HG03108 (cell line): ENCODE results near the gene P4HB.

Experiments used
- ATAC-seq: cut with Tn5 transposase; IDR thresholded peaks from one replicate; pipeline ENCODE4 v1.9.1; 2021; ENCODE audit warnings: moderate library complexity; ENCODE audit not compliant: unreplicated experiment

P4HB gene

GRCh38 chr17:81859906-81860755 is at the start of gene P4HB:
TSS of gene P4HB (minus strand) at chr17:81860535. CDS start at chr17:81860471, 64 bp downstream.
- peak; percentile 0 for ATAC-seq

- ATAC-seq: no peak
Measured at GRCh38 chr17:81909231-81909630, 48.9 kb upstream of the P4HB start.

GRCh38 chr17:81908793-81909192 is 48.5 kb upstream of the P4HB start:
- no peak for ATAC-seq

- no peak for ATAC-seq
Measured at GRCh38 chr17:81907219-81908145, 47.1 kb upstream of the P4HB start.

GRCh38 chr17:81906476-81907218 is 46.3 kb upstream of the P4HB start:
- no peak for ATAC-seq

- ATAC-seq: no peak
Measured at GRCh38 chr17:81905993-81906392, 45.7 kb upstream of the P4HB start.

- ATAC-seq: no peak
Measured at GRCh38 chr17:81905424-81905875, 45.1 kb upstream of the P4HB start.

GRCh38 chr17:81904600-81905423 is 44.5 kb upstream of the P4HB start:
- ATAC-seq: no peak

- ATAC-seq: no peak
Measured at GRCh38 chr17:81903896-81904599, 43.7 kb upstream of the P4HB start.

- ATAC-seq: no peak
Measured at GRCh38 chr17:81903415-81903831, 43.1 kb upstream of the P4HB start.

- ATAC-seq: no peak
Measured at GRCh38 chr17:81902653-81903414, 42.5 kb upstream of the P4HB start.

- no peak for ATAC-seq
Measured at GRCh38 chr17:81902023-81902652, 41.8 kb upstream of the P4HB start, which contains the start of gene NPB. TSS of gene NPB (plus strand) at chr17:81902238. CDS start at chr17:81902278, 40 bp downstream.

- no peak for ATAC-seq
Measured at GRCh38 chr17:81901167-81902022, 41.1 kb upstream of the P4HB start.

GRCh38 chr17:81900181-81900820 is 40.0 kb upstream of the P4HB start:
- no peak for ATAC-seq

- no peak for ATAC-seq
Measured at GRCh38 chr17:81899514-81900166, 39.3 kb upstream of the P4HB start.

- no peak for ATAC-seq
Measured at GRCh38 chr17:81898885-81899284, 38.5 kb upstream of the P4HB start.
